ENCODE results near the gene ADGRD1. TPM values are rescaled to one million over a fixed set of nuclear protein-coding genes. Genes with fewer than 3 reads are reported as not detected.
A peak's percentile ranks its signal among the peaks of the same experiment; 100 is the strongest.

The ADGRD1 gene
- total RNA-seq, 1 donor from 2014 or later = 46.9 TPM

GRCh38 chr12:131139363-131140068 is 185.8 kb downstream of the ADGRD1 start:
- no peak for DNase-seq (ENCODE audit: low spot score in 2 of 2)
- Histone ChIP-seq H3K9me3 (no peaks in the 10 kb centered on the region), H3K4me3 (no peak overlapping the region), H3K36me3 (no peaks in the 10 kb centered on the region), H3K27me3 (no peaks in the 10 kb centered on the region), H3K4me1 (no peaks in the 10 kb centered on the region), H3K27ac (no peak overlapping the region)
- TF ChIP-seq, protein P1, sequence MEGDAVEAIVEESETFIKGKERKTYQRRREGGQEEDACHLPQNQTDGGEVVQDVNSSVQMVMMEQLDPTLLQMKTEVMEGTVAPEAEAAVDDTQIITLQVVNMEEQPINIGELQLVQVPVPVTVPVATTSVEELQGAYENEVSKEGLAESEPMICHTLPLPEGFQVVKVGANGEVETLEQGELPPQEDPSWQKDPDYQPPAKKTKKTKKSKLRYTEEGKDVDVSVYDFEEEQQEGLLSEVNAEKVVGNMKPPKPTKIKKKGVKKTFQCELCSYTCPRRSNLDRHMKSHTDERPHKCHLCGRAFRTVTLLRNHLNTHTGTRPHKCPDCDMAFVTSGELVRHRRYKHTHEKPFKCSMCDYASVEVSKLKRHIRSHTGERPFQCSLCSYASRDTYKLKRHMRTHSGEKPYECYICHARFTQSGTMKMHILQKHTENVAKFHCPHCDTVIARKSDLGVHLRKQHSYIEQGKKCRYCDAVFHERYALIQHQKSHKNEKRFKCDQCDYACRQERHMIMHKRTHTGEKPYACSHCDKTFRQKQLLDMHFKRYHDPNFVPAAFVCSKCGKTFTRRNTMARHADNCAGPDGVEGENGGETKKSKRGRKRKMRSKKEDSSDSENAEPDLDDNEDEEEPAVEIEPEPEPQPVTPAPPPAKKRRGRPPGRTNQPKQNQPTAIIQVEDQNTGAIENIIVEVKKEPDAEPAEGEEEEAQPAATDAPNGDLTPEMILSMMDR (IDR thresholded peaks at IDR 0.05) = no peak
- intact Hi-C loops (cut with DNase I) = no loop called here

GRCh38 chr12:131140069-131140435 is 186.3 kb downstream of the ADGRD1 start:
- Histone ChIP-seq H3K27me3 (no peaks in the 10 kb centered on the region), H3K4me1 (no peaks in the 10 kb centered on the region), H3K9me3 (no peaks in the 10 kb centered on the region), H3K36me3 (no peaks in the 10 kb centered on the region), H3K27ac (no peak overlapping the region), H3K4me3 (no peak overlapping the region)
- TF ChIP-seq, protein P1 (IDR thresholded peaks at IDR 0.05) = no peak
- DNase-seq (ENCODE audit: low spot score in 2 of 2) = no peak
- intact Hi-C loops (cut with DNase I) = no loop called here

DNA sequence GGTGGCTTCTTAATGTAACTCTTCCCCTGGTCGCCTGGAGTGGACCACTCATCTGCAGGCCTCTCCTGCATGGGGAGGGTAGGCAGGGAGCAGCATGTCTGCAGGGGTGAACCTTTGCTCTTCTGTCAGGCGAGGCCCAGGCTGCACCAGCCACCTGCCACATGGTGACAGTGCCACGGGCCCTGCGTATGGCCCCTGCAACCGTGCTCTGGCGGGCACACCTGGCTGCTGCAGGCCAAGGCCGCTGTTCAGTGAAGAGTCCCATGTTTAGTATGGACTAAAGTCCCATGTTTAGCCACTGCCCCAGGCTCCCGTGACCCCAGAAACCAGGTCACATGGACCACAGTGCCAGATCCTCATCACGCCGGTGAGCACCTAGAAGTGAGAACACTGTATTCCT is 187.0 kb downstream of the ADGRD1 start:
- H3K9me3 ChIP-seq = no peaks in the 10 kb centered on the region
- no peaks in the 10 kb centered on the region for H3K4me1 ChIP-seq
- H3K36me3 ChIP-seq = no peaks in the 10 kb centered on the region
- H3K27ac ChIP-seq = no peak overlapping the region
- intact Hi-C loops (cut with DNase I) = no loop called here
- TF ChIP-seq, protein P1 (IDR thresholded peaks at IDR 0.05) = no peak
- no peak overlapping the region for H3K4me3 ChIP-seq
- DNase-seq (ENCODE audit: low spot score in 2 of 2) = no peak
- H3K27me3 ChIP-seq = no peaks in the 10 kb centered on the region

DNA sequence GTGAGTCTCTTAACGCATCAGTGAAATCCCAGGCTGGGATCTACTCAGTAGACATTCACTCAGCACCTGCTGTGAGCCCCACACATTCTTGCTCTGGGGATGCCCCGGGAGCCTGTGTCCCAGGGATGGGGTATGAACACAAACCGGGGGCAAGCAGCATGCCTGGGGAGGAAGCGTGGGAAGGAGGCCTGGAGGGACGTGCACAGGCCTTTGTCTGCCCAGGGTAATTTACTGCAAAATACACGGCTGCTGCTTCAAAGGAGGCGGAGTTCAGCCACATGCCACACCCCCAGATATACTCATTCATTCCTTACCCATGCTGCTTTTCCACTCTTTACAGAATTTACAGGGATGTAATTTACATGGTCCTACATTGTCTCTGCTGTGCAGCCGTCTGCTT is 187.8 kb downstream of the ADGRD1 start:
- Histone ChIP-seq H3K27me3 (no peaks in the 10 kb centered on the region), H3K9me3 (no peaks in the 10 kb centered on the region), H3K4me3 (no peak overlapping the region), H3K36me3 (no peaks in the 10 kb centered on the region), H3K27ac (no peak overlapping the region), H3K4me1 (no peaks in the 10 kb centered on the region)
- intact Hi-C loops (cut with DNase I) = no loop called here
- no peak for DNase-seq (ENCODE audit: low spot score in 2 of 2)
- TF ChIP-seq, protein P1 (IDR thresholded peaks at IDR 0.05) = no peak

DNA sequence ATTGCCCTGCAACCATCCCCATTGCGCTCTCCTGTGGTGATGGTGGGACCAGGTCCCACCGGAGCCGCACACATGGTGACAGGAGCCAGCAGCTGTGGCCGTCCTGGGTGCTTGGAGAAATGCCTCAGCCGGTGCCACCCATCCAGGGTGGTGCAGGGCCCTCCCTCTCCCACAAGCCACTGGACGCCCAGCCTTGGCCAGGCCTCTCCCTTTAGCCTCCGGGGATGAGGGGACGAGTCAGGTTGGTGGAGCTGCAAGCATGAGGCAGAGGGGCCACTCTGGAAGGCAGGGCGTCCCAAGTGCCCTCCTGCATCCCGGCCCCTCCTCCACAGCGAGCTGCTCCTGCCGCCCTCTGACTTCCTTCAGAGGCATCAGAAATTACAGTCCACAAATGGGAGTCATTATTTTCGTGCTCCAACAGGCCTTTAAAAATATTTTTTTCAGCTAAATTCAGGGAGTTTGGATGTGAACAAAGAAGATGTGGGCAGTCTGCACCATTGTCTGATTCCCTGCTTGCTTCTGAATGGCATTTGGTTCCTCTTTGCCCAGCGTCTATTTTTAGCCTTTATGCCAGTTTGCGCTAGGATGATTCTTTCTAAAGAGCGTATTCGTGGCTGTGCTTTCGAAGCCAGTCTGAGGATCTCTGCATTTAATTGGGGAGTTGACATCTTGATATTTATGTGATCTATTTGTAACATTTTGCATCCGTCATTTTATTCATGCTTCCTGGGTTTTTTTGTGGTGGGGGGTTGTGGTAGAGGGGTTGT is 189.4 kb downstream of the ADGRD1 start:
- H3K4me3 ChIP-seq = no peak overlapping the region
- no peaks in the 10 kb centered on the region for H3K36me3 ChIP-seq
- intact Hi-C loops (cut with DNase I) = no loop called here
- no peak overlapping the region for H3K27ac ChIP-seq
- DNase-seq (ENCODE audit: low spot score in 2 of 2) = peak in 1 of 2 donors; percentile 54
- TF ChIP-seq, protein P1 (IDR thresholded peaks at IDR 0.05) = no peak
- H3K4me1 ChIP-seq = no peaks in the 10 kb centered on the region
- H3K9me3 ChIP-seq = no peaks in the 10 kb centered on the region
- H3K27me3 ChIP-seq = no peaks in the 10 kb centered on the region
